ENCODE measurements around the gene NCAM1.

DNA sequence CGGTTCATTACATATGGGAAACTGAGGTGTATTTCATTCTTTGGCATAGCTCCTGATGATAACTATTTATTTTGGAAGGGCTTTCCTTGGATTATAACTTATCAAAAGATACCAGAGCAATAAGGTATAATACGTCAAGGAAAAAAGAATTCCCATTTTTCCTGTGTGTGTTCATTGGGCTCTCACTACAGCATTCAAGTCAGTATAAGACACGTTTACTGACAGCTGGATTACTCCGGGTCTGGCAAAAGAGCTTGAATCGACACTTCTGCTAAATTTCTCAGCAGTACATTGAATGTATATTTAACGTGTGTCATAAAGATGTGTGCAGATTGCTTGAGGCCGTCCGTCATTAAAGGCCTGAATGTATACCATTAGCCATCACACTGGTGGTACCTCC lies 163.4 kb downstream of the NCAM1 start:
- TF ChIP-seq CTCF (IDR thresholded peaks at IDR 0.05 in 4 of 5, conservative IDR thresholded peaks at IDR 0.05 in 1 of 5) (no peak), POLR2A (IDR thresholded peaks at IDR 0.05) (no peak)

All from gastrocnemius medialis (tissue), 4 donors.